SIG-M5 treated with dmso at 0.1 percent for 504 hours (cell line): ENCODE data around the gene KCNQ1.

Experiments used
- DNase-seq: peaks from one replicate; lab custom pipeline; 2025; ENCODE audit not compliant: unreplicated experiment; lab: John Stamatoyannopoulos, UW

The KCNQ1 gene

GRCh38 chr11:2813968-2814367, 369.2 kb downstream of the KCNQ1 start:
- no peak for DNase-seq

GRCh38 chr11:2814751-2815150, 369.9 kb downstream of the KCNQ1 start:
- no peak for DNase-seq

GRCh38 chr11:2815762-2816496, 371.1 kb downstream of the KCNQ1 start:
- DNase-seq = no peak

- DNase-seq = no peak
Observed at GRCh38 chr11:2816523-2816922, 371.7 kb downstream of the KCNQ1 start.

- no peak for DNase-seq
Observed at GRCh38 chr11:2816941-2817421, 372.2 kb downstream of the KCNQ1 start.

GRCh38 chr11:2817431-2817830, 372.6 kb downstream of the KCNQ1 start:
- no peak for DNase-seq

GRCh38 chr11:2818021-2818420, 373.2 kb downstream of the KCNQ1 start:
- DNase-seq = no peak

- DNase-seq = no peak
Observed at GRCh38 chr11:2818503-2818902, 373.7 kb downstream of the KCNQ1 start.

GRCh38 chr11:2819316-2819715, 374.5 kb downstream of the KCNQ1 start:
- no peak for DNase-seq

- DNase-seq = no peak
Observed at GRCh38 chr11:2820976-2821375, 376.2 kb downstream of the KCNQ1 start.

GRCh38 chr11:2821891-2822290, 377.1 kb downstream of the KCNQ1 start:
- DNase-seq = no peak

- DNase-seq = no peak
Observed at GRCh38 chr11:2824851-2825250, 380.0 kb downstream of the KCNQ1 start.

GRCh38 chr11:2825261-2825888, 380.6 kb downstream of the KCNQ1 start:
- DNase-seq = no peak

GRCh38 chr11:2825889-2826678, 381.3 kb downstream of the KCNQ1 start:
- peak; percentile 49 for DNase-seq

- peak; percentile 46 for DNase-seq
Observed at GRCh38 chr11:2826679-2827056, 381.9 kb downstream of the KCNQ1 start.

- no peak for DNase-seq
Observed at GRCh38 chr11:2827256-2827655, 382.4 kb downstream of the KCNQ1 start.

GRCh38 chr11:2827792-2828191, 383.0 kb downstream of the KCNQ1 start:
- DNase-seq = no peak

GRCh38 chr11:2828585-2829330, 383.9 kb downstream of the KCNQ1 start:
- DNase-seq = no peak

GRCh38 chr11:2830030-2830812, 385.4 kb downstream of the KCNQ1 start:
- no peak for DNase-seq

- DNase-seq = no peak
Observed at GRCh38 chr11:2830886-2831285, 386.1 kb downstream of the KCNQ1 start.
